Hepatocyte (in vitro differentiated cells): ENCODE results near the gene ERCC1.
"Not testable (repeated sequence)": the region's sequence is repeated elsewhere in the genome, so short reads cannot be mapped to it uniquely, and the experiment has no call there.

Source experiments
- CTCF ChIP-seq: fragments of 200-600 bp; sonication (generic); IDR thresholded peaks from 2 replicates; pipeline ENCODE4 v1.5.1; 2016; ENCODE audit warnings: antibody characterized with exemption, mild to moderate bottlenecking; ENCODE audit not compliant: poor library complexity
- EZH2 ChIP-seq: fragments of 200-600 bp; sonication (generic); IDR thresholded peaks from 2 replicates; pipeline ENCODE4 v1.6.1; 2016; ENCODE audit warnings: antibody characterized with exemption, mild to moderate bottlenecking, borderline replicate concordance
- EZH2phosphoT487 ChIP-seq: fragments of 200-600 bp; sonication (generic); IDR thresholded peaks from one replicate; pipeline ENCODE4 v1.6.1; 2018; ENCODE audit warnings: antibody characterized with exemption, mild to moderate bottlenecking, low read depth, moderate library complexity; ENCODE audit not compliant: unreplicated experiment, severe bottlenecking

GRCh38 chr19:45429896-45430295 lies 6.2 kb upstream of the ERCC1 start:
- not testable (repeated sequence) for TF ChIP-seq CTCF, EZH2, EZH2phosphoT487
